Naive thymus-derived CD8-positive, alpha-beta T cell (primary cell): ENCODE measurements around the gene LRRC74B. TPM values are rescaled to one million over a fixed set of nuclear protein-coding genes. Genes with fewer than 3 reads are reported as not detected.
"Not testable (repeated sequence)": the region's sequence is repeated elsewhere in the genome, so short reads cannot be mapped to it uniquely, and the experiment has no call there.

Source experiments
- ATAC-seq, 2 donors: fragments of 150-1000 bp; cut with Tn5 transposase in 1 of 2; sonication (Bioruptor Pico), chemical (Tn5 transposase) in 1 of 2; 1 replicate in 1 of 2; 2 replicates in 1 of 2; pipeline ENCODE4 v1.10.0; 2021; ENCODE audit warnings: mild to moderate bottlenecking in 2 of 2, moderate library complexity in 2 of 2
- POLR2A ChIA-PET: fragments of 350-600 bp; sonication (Branson Sonifier 250); formaldehyde crosslinking; loops from one replicate; lab custom pipeline; 2021; ENCODE audit warnings: antibody characterized with exemption; lab: Charles Lee
- DNase-seq, 10 donors: peaks; one replicate each; pipeline versions ENCODE4 v3.0.0 to v3.0.0-alpha.2; 2020 to 2022
- H3K27ac Mint-ChIP-seq, 10 donors: one replicate each; pipeline ENCODE4 v1.8.0; 2020 to 2022; ENCODE audit warnings: mild to moderate bottlenecking in 10 of 10, mixed read lengths in 10 of 10, moderate library complexity in 4 of 10, inconsistent platforms in 1 of 10
- H3K27me3 Mint-ChIP-seq, 5 donors: one replicate each; pipeline ENCODE4 v1.8.0; 2021 to 2022; ENCODE audit warnings: mixed read lengths in 5 of 5
- H3K36me3 Mint-ChIP-seq, 3 donors: one replicate each; pipeline ENCODE4 v1.8.0; 2020 to 2022; ENCODE audit warnings: mixed read lengths in 3 of 3, mild to moderate bottlenecking in 2 of 3, inconsistent platforms in 1 of 3
- H3K4me1 Mint-ChIP-seq, 4 donors: one replicate each; pipeline ENCODE4 v1.8.0; 2021 to 2022; ENCODE audit warnings: mixed read lengths in 4 of 4
- H3K4me3 Mint-ChIP-seq, 10 donors: one replicate each; pipeline ENCODE4 v1.8.0; 2020 to 2022; ENCODE audit warnings: mild to moderate bottlenecking in 10 of 10, mixed read lengths in 10 of 10, moderate library complexity in 6 of 10, inconsistent platforms in 1 of 10
- H3K9me3 Mint-ChIP-seq, 9 donors: one replicate each; pipeline ENCODE4 v1.8.0; 2020 to 2022; ENCODE audit warnings: mixed read lengths in 9 of 9, mild to moderate bottlenecking in 3 of 9, inconsistent platforms in 1 of 9, moderate library complexity in 1 of 9
- polyA plus RNA-seq, 3 donors: library from polyadenylated mRNA; unstranded; fragments of 300-500 nt; fragmentation: Illumina TruSeq; gene quantifications; one replicate each; pipeline ENCODE4 v1.2.3, GENCODE V29; 2021
- total RNA-seq, 8 experiments: library from RNA in 2 of 8; stranded (reverse) in 2 of 8; gene quantifications; one replicate each; pipeline ENCODE4 v1.2.3 and lab custom pipeline; 2021 to 2026

LRRC74B gene
- total and polyA plus RNA-seq, 5 experiments from 2014 or later = 0.11 TPM; not detected in 4

GRCh38 chr22:21001601-21002325, 44.0 kb upstream of the LRRC74B start, which contains the start of gene THAP7:
THAP7 (minus strand) TSS chr22:21002118; CDS start chr22:21001911, 207 bp downstream.
- POLR2A ChIA-PET = interaction anchor here (0.7 to 7.0 kb wide), 12 partner anchors 8 to 1555 kb away, joined by 3 to 78 read pairs (median 4); partner anchors contain the start of genes LZTR1, P2RX6 and SLC7A4
- ATAC-seq = peak; percentile 88 to 90

GRCh38 chr22:21003782-21004181, 42.0 kb upstream of the LRRC74B start:
- Mint-ChIP-seq H3K9me3 (no peaks in the 10 kb centered on the region), H3K4me1 (peaks cover 12 to 42% (median 38%) of the 10 kb centered on the region in 4 donors), H3K36me3 (peaks cover 0 to 5% (median 0%) of the 10 kb centered on the region in 3 donors), H3K27ac (peak overlapping the region in 9 of 10 donors; percentile 94 to 100 (median 99)), H3K27me3 (no peaks in the 10 kb centered on the region), H3K4me3 (peak overlapping the region in 8 of 10 donors; percentile 24 to 98 (median 97))
- ATAC-seq (no peak), DNase-seq (no peak)
- POLR2A ChIA-PET = interaction anchor here (4.4 to 7.0 kb wide), 2 partner anchors 10 to 22 kb away, joined by 41 to 78 read pairs; partner anchors contain the start of genes LZTR1 and P2RX6

More at GRCh38 chr22:21001601-21002325, 44.0 kb upstream of the LRRC74B start, which contains the start of gene THAP7:
- H3K27ac Mint-ChIP-seq = peak within 1 kb of the TSS; percentile 98 to 100 (median 99)
- H3K4me3 Mint-ChIP-seq = peak within 1 kb of the TSS; percentile 94 to 98 (median 98)
- no peaks in the 10 kb centered on the region for H3K27me3 Mint-ChIP-seq
- H3K36me3 Mint-ChIP-seq = peaks cover 0 to 13% (median 0%) of the 10 kb centered on the region in 3 donors
- peak; percentile 94 to 99 (median 96) for DNase-seq
- H3K4me1 Mint-ChIP-seq = peaks cover 18 to 49% (median 43%) of the 10 kb centered on the region in 4 donors
- no peaks in the 10 kb centered on the region for H3K9me3 Mint-ChIP-seq

GRCh38 chr22:21009208-21009607, 36.5 kb upstream of the LRRC74B start:
- not testable (repeated sequence) for H3K9me3 Mint-ChIP-seq, H3K27me3 Mint-ChIP-seq, ATAC-seq, H3K27ac Mint-ChIP-seq, H3K4me3 Mint-ChIP-seq, DNase-seq, H3K36me3 Mint-ChIP-seq
- POLR2A ChIA-PET = interaction anchor here (0.8 kb wide), 1 partner anchor 10 kb away, joined by 3 read pairs; no protein-coding TSS in a partner anchor
- H3K4me1 Mint-ChIP-seq = peaks cover 3 to 12% (median 9%) of the 10 kb centered on the region in 4 donors

- ATAC-seq (no peak), DNase-seq (peak in 4 of 10 donors; percentile 26 to 48 (median 36))
- Mint-ChIP-seq H3K4me3 (no peak overlapping the region), H3K4me1 (peaks cover 8 to 18% (median 16%) of the 10 kb centered on the region in 4 donors), H3K36me3 (no peaks in the 10 kb centered on the region), H3K9me3 (no peaks in the 10 kb centered on the region), H3K27ac (peak overlapping the region in 3 of 10 donors; percentile 24 to 33 (median 25)), H3K27me3 (no peaks in the 10 kb centered on the region)
- POLR2A ChIA-PET = interaction anchor here (0.8 to 1.1 kb wide), 2 partner anchors 10 to 13 kb away, joined by 3 to 5 read pairs; no protein-coding TSS in a partner anchor
Measured at GRCh38 chr22:21009638-21010425, 35.9 kb upstream of the LRRC74B start.

- no peaks in the 10 kb centered on the region for H3K36me3 Mint-ChIP-seq
- H3K9me3 Mint-ChIP-seq = no peaks in the 10 kb centered on the region
- ATAC-seq (no peak), DNase-seq (no peak)
- POLR2A ChIA-PET = interaction anchor here (1.1 to 6.3 kb wide), 2 partner anchors 7 to 14 kb away, joined by 5 to 41 read pairs; partner anchors contain the start of gene THAP7
- H3K4me1 Mint-ChIP-seq = peaks cover 11 to 24% (median 23%) of the 10 kb centered on the region in 4 donors
- H3K27me3 Mint-ChIP-seq = no peaks in the 10 kb centered on the region
- peak overlapping the region in 3 of 10 donors; percentile 25 to 62 (median 38) for H3K27ac Mint-ChIP-seq
- H3K4me3 Mint-ChIP-seq = no peak overlapping the region
Measured at GRCh38 chr22:21010426-21011113, 35.2 kb upstream of the LRRC74B start.

GRCh38 chr22:21012446-21013407, 33.0 kb upstream of the LRRC74B start:
- peak overlapping the region; percentile 57 to 87 (median 77) for H3K4me3 Mint-ChIP-seq
- ATAC-seq (no peak), DNase-seq (peak in 1 of 10 donors; percentile 38)
- H3K27me3 Mint-ChIP-seq = no peaks in the 10 kb centered on the region
- H3K27ac Mint-ChIP-seq = peak overlapping the region in 9 of 10 donors; percentile 79 to 96 (median 91)
- no peaks in the 10 kb centered on the region for H3K9me3 Mint-ChIP-seq
- peaks cover 11 to 34% (median 33%) of the 10 kb centered on the region in 4 donors for H3K4me1 Mint-ChIP-seq
- POLR2A ChIA-PET = interaction anchor here (1.6 to 6.3 kb wide), 2 partner anchors 9 to 31 kb away, joined by 6 to 41 read pairs; partner anchors contain the start of genes LZTR1 and THAP7
- H3K36me3 Mint-ChIP-seq = no peaks in the 10 kb centered on the region

- H3K27ac Mint-ChIP-seq = peak overlapping the region; percentile 31 to 98 (median 96)
- no peaks in the 10 kb centered on the region for H3K36me3 Mint-ChIP-seq
- H3K27me3 Mint-ChIP-seq = no peaks in the 10 kb centered on the region
- H3K4me1 Mint-ChIP-seq = peaks cover 13 to 35% (median 33%) of the 10 kb centered on the region in 4 donors
- ATAC-seq (no peak), DNase-seq (no peak)
- peak overlapping the region; percentile 78 to 89 (median 87) for H3K4me3 Mint-ChIP-seq
- POLR2A ChIA-PET = interaction anchor here (1.6 to 6.3 kb wide), 2 partner anchors 10 to 32 kb away, joined by 6 to 41 read pairs; partner anchors contain the start of genes LZTR1 and THAP7
- no peaks in the 10 kb centered on the region for H3K9me3 Mint-ChIP-seq
Measured at GRCh38 chr22:21013657-21014201, 32.0 kb upstream of the LRRC74B start.

GRCh38 chr22:21014202-21014725, 31.5 kb upstream of the LRRC74B start:
- ATAC-seq (peak; percentile 89 to 95), DNase-seq (peak; percentile 70 to 92 (median 79))
- Mint-ChIP-seq H3K4me1 (peaks cover 13 to 35% (median 33%) of the 10 kb centered on the region in 4 donors), H3K4me3 (peak overlapping the region; percentile 78 to 89 (median 87)), H3K27me3 (no peaks in the 10 kb centered on the region), H3K9me3 (no peaks in the 10 kb centered on the region), H3K27ac (peak overlapping the region; percentile 31 to 98 (median 96)), H3K36me3 (no peaks in the 10 kb centered on the region)
- POLR2A ChIA-PET = interaction anchor here (1.0 to 6.3 kb wide), 3 partner anchors 10 to 32 kb away, joined by 3 to 41 read pairs (median 6); partner anchors contain the start of genes LZTR1 and THAP7

GRCh38 chr22:21014726-21015465, 30.9 kb upstream of the LRRC74B start, which contains the start of gene P2RX6:
P2RX6 (plus strand) TSS chr22:21015165; CDS start chr22:21015175, 10 bp downstream.
- POLR2A ChIA-PET = interaction anchor here (1.0 to 6.3 kb wide), 3 partner anchors 11 to 33 kb away, joined by 3 to 41 read pairs (median 6); partner anchors contain the start of genes LZTR1 and THAP7
- H3K27ac Mint-ChIP-seq = peak within 1 kb of the TSS; percentile 31 to 98 (median 96)
- H3K4me1 Mint-ChIP-seq = peaks cover 13 to 35% (median 33%) of the 10 kb centered on the region in 4 donors
- DNase-seq (peak in 1 of 10 donors; percentile 57), ATAC-seq (no peak)
- no peaks in the 10 kb centered on the region for H3K36me3 Mint-ChIP-seq
- H3K9me3 Mint-ChIP-seq = no peaks in the 10 kb centered on the region
- H3K4me3 Mint-ChIP-seq = peak within 1 kb of the TSS; percentile 78 to 89 (median 87)
- no peaks in the 10 kb centered on the region for H3K27me3 Mint-ChIP-seq
